Activated B cell treated with CpG ODN at 0.5 μM for 24 hours (primary cell): ENCODE measurements around the gene CCHCR1. TPM values are rescaled to one million over a fixed set of nuclear protein-coding genes. Genes with fewer than 3 reads are reported as not detected.

ENCODE experiments used
- total RNA-seq: library from RNA; stranded (reverse); gene quantifications from 2 replicates; pipeline ENCODE4 v1.2.3, GENCODE V29; 2022

Gene CCHCR1
- total RNA-seq, 1 donor from 2014 or later, result 37.6 TPM

Other genes with a start within 250 kb of the CCHCR1 start
- 37.8 and 42.3 TPM in 2 replicates for gene GTF2H4, start 249.6 kb downstream of the CCHCR1 start, total RNA-seq
- gene VARS2, start 243.6 kb downstream of the CCHCR1 start, total RNA-seq, result 39.4 and 47.8 TPM in 2 replicates
- not detected in 2 replicates for gene SFTA2, start 225.6 kb downstream of the CCHCR1 start, total RNA-seq
- not detected in 2 replicates for gene MUCL3, start 216.8 kb downstream of the CCHCR1 start, total RNA-seq
- gene MUC21, start 174.1 kb downstream of the CCHCR1 start, total RNA-seq, result not detected in 2 replicates
- not detected in 2 replicates for gene MUC22, start 147.3 kb downstream of the CCHCR1 start, total RNA-seq
- gene C6orf15, start 45.2 kb downstream of the CCHCR1 start, total RNA-seq, result not detected in 2 replicates
- gene PSORS1C1, start 43.0 kb downstream of the CCHCR1 start, total RNA-seq, result 0.49 and 0.93 TPM in 2 replicates
- not detected in 2 replicates for gene CDSN, start 37.4 kb downstream of the CCHCR1 start, total RNA-seq
- gene PSORS1C2, start 18.7 kb downstream of the CCHCR1 start, total RNA-seq, result not detected in 2 replicates
- 17.3 TPM in 2 replicates for gene TCF19, start 787 bp upstream of the CCHCR1 start, total RNA-seq
- 2.3 and 4.7 TPM in 2 replicates for gene POU5F1, start 12.9 kb upstream of the CCHCR1 start, total RNA-seq
- 762 and 793 TPM in 2 replicates for gene HLA-C, start 114.3 kb upstream of the CCHCR1 start, total RNA-seq
- 3,667 and 3,668 TPM in 2 replicates for gene HLA-B, start 199.4 kb upstream of the CCHCR1 start, total RNA-seq
- gene MICA, start 245.8 kb upstream of the CCHCR1 start, total RNA-seq, result 8.9 and 9.0 TPM in 2 replicates